GM23338 (cell line): ENCODE results near the gene PPID.

Experiments
- EZH2 ChIP-seq: fragments of 200-600 bp; sonication (generic); IDR thresholded peaks from one replicate; pipeline ENCODE4 v1.8.0; 2017; ENCODE audit warnings: antibody characterized with exemption, mild to moderate bottlenecking, low read depth; ENCODE audit not compliant: unreplicated experiment
- EZH2phosphoT487 ChIP-seq: fragments of 200-600 bp; sonication (generic); IDR thresholded peaks from one replicate; pipeline ENCODE4 v1.8.1; 2018; ENCODE audit warnings: antibody characterized with exemption; ENCODE audit not compliant: unreplicated experiment
- JUNB ChIP-seq: IDR thresholded peaks from one replicate; pipeline ENCODE4 v1.6.1; 2016; ENCODE audit warnings: antibody characterized with exemption; ENCODE audit not compliant: unreplicated experiment
- POLR2AphosphoS5 ChIP-seq: IDR thresholded peaks from 2 replicates; pipeline ENCODE4 v1.6.1; 2016; ENCODE audit warnings: antibody characterized with exemption, low read depth
- STAT1 ChIP-seq: IDR thresholded peaks from one replicate; pipeline ENCODE4 v1.6.1; 2016; ENCODE audit warnings: antibody characterized with exemption; ENCODE audit not compliant: unreplicated experiment
- ZNF114 ChIP-seq: fragments of 250-450 bp; sonication (Bioruptor Pico); IDR thresholded peaks from 2 replicates; pipeline ENCODE4 v1.5.0; 2020; ENCODE audit warnings: mild to moderate bottlenecking, moderate library complexity
- ZNF331 ChIP-seq: fragments of 250-450 bp; sonication (Bioruptor Pico); IDR thresholded peaks from 2 replicates; pipeline ENCODE4 v1.5.0; 2020; ENCODE audit warnings: low read depth, mild to moderate bottlenecking, moderate library complexity
- TF ChIP-seq, protein P1 (sequence below), 2 experiments: fragments of 200-600 bp in 1 of 2; sonication (generic) in 1 of 2; conservative IDR thresholded peaks; 2 replicates each; pipeline versions ENCODE4 v1.5.1 to v1.6.1; 2016 to 2017; ENCODE audit warnings: antibody characterized with exemption in 2 of 2, low read depth in 2 of 2, mild to moderate bottlenecking in 2 of 2, moderate library complexity in 1 of 2
- TF ChIP-seq, protein P2 (sequence below): IDR thresholded peaks from one replicate; pipeline ENCODE4 v1.6.1; 2018; ENCODE audit warnings: antibody characterized with exemption; ENCODE audit not compliant: unreplicated experiment

DNA sequence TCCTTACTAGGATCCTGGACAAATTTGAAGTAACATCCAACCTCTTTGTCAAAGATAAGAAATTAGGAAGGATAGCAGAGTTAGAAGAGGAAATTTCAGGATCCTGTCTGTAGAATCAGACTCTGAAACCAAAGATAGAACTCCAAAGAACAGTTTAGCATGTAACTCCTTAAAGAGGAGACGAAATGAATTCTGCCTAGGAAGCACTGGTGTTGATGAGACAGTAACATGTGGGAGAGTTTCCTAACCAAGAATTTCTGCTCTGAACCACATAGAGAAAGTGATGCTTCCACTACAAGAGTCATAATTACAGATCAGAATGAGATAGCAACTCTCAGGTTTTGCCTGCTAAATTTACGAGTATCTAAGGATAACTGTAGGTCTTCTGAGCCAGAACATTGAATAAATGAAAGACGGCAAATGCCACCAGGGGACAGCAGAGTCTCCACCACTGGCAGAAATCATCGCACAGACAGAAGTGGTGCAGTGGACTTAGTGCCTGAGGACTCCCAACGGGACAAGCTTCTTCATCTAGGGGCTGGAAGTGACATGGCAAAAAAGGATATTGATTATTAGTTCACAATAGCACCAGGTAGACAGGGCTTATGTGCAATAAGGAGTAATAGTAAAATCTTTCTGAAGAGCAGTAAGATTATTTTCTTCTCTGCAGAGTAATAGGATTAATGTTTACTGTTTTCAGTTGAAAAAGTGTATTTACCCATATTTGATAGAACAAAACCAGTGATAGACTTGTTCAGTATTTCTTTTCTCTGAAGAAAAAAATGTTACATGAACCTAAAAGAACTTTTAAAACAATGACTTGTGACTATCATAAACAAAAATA is 6.7 kb upstream of the PPID start:
- TF ChIP-seq, protein P1, sequence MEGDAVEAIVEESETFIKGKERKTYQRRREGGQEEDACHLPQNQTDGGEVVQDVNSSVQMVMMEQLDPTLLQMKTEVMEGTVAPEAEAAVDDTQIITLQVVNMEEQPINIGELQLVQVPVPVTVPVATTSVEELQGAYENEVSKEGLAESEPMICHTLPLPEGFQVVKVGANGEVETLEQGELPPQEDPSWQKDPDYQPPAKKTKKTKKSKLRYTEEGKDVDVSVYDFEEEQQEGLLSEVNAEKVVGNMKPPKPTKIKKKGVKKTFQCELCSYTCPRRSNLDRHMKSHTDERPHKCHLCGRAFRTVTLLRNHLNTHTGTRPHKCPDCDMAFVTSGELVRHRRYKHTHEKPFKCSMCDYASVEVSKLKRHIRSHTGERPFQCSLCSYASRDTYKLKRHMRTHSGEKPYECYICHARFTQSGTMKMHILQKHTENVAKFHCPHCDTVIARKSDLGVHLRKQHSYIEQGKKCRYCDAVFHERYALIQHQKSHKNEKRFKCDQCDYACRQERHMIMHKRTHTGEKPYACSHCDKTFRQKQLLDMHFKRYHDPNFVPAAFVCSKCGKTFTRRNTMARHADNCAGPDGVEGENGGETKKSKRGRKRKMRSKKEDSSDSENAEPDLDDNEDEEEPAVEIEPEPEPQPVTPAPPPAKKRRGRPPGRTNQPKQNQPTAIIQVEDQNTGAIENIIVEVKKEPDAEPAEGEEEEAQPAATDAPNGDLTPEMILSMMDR (conservative IDR thresholded peaks at IDR 0.05; ENCODE audit: low read depth in 2 of 2), result peak; percentile 76 to 91
- TF ChIP-seq EZH2 (no peak), POLR2AphosphoS5 (no peak), EZH2phosphoT487 (no peak), STAT1 (no peak), ZNF114 (no peak), JUNB (no peak), ZNF331 (CRISPR knock-in tag) (no peak)
- TF ChIP-seq, protein P2, sequence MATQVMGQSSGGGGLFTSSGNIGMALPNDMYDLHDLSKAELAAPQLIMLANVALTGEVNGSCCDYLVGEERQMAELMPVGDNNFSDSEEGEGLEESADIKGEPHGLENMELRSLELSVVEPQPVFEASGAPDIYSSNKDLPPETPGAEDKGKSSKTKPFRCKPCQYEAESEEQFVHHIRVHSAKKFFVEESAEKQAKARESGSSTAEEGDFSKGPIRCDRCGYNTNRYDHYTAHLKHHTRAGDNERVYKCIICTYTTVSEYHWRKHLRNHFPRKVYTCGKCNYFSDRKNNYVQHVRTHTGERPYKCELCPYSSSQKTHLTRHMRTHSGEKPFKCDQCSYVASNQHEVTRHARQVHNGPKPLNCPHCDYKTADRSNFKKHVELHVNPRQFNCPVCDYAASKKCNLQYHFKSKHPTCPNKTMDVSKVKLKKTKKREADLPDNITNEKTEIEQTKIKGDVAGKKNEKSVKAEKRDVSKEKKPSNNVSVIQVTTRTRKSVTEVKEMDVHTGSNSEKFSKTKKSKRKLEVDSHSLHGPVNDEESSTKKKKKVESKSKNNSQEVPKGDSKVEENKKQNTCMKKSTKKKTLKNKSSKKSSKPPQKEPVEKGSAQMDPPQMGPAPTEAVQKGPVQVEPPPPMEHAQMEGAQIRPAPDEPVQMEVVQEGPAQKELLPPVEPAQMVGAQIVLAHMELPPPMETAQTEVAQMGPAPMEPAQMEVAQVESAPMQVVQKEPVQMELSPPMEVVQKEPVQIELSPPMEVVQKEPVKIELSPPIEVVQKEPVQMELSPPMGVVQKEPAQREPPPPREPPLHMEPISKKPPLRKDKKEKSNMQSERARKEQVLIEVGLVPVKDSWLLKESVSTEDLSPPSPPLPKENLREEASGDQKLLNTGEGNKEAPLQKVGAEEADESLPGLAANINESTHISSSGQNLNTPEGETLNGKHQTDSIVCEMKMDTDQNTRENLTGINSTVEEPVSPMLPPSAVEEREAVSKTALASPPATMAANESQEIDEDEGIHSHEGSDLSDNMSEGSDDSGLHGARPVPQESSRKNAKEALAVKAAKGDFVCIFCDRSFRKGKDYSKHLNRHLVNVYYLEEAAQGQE, result no peak
